Progenitor cell of endocrine pancreas (in vitro differentiated cells): Measurements from ENCODE around the gene KCNH1. TPM values are rescaled to one million over a fixed set of nuclear protein-coding genes. Genes with fewer than 3 reads are reported as not detected.

Experiments
- DNase-seq: peaks from one replicate; pipeline ENCODE4 v3.0.0; 2021; ENCODE audit warnings: low spot score; ENCODE audit not compliant: unreplicated experiment
- H3K27ac Mint-ChIP-seq: 2 replicates; pipeline ENCODE4 v1.8.0; 2021; ENCODE audit warnings: mild to moderate bottlenecking, moderate library complexity, mixed read lengths
- H3K27me3 Mint-ChIP-seq: 2 replicates; pipeline ENCODE4 v1.8.0; 2021; ENCODE audit warnings: mixed read lengths
- H3K36me3 Mint-ChIP-seq: 2 replicates; pipeline ENCODE4 v1.8.0; 2022; ENCODE audit warnings: mixed read lengths; ENCODE audit not compliant: insufficient read depth
- H3K4me1 Mint-ChIP-seq: 2 replicates; pipeline ENCODE4 v1.8.0; 2021; ENCODE audit warnings: low read depth, mixed read lengths
- H3K4me3 Mint-ChIP-seq: 2 replicates; pipeline ENCODE4 v1.8.0; 2021; ENCODE audit warnings: low read depth, mild to moderate bottlenecking, moderate library complexity, mixed read lengths
- H3K9me3 Mint-ChIP-seq: 2 replicates; pipeline ENCODE4 v1.8.0; 2021; ENCODE audit warnings: low read depth, mixed read lengths
- CTCF ChIP-seq: fragments of 200-600 bp; sonication (generic); IDR thresholded peaks from one replicate; pipeline ENCODE4 v1.5.0; 2021; ENCODE audit warnings: antibody characterized with exemption, mild to moderate bottlenecking; ENCODE audit not compliant: unreplicated experiment
- total RNA-seq: library from RNA; stranded (reverse); gene quantifications from 2 replicates; pipeline ENCODE4 v1.2.1, GENCODE V29; 2021

KCNH1 gene
- total RNA-seq, 1 donor from 2014 or later: 0.38 TPM

- TF ChIP-seq CTCF: no peak
- DNase-seq: no peak
- Mint-ChIP-seq H3K4me1 (no peaks in the 10 kb centered on the region), H3K4me3 (no peak overlapping the region), H3K9me3 (no peaks in the 10 kb centered on the region), H3K27ac (no peak overlapping the region), H3K27me3 (peaks cover 4% of the 10 kb centered on the region), H3K36me3 (no peaks in the 10 kb centered on the region)
These were observed 96.9 kb downstream of the KCNH1 start for GRCh38 chr1:211037095-211037494.

- H3K4me3 Mint-ChIP-seq: no peak overlapping the region
- no peak for DNase-seq
- no peak for TF ChIP-seq CTCF
- no peaks in the 10 kb centered on the region for H3K36me3 Mint-ChIP-seq
- peaks cover 4% of the 10 kb centered on the region for H3K27me3 Mint-ChIP-seq
- H3K4me1 Mint-ChIP-seq: no peaks in the 10 kb centered on the region
- no peak overlapping the region for H3K27ac Mint-ChIP-seq
- no peaks in the 10 kb centered on the region for H3K9me3 Mint-ChIP-seq
These were observed 97.4 kb downstream of the KCNH1 start for GRCh38 chr1:211036381-211037060.

- Mint-ChIP-seq H3K27me3 (peaks cover 4% of the 10 kb centered on the region), H3K36me3 (no peaks in the 10 kb centered on the region), H3K27ac (no peak overlapping the region), H3K4me1 (no peaks in the 10 kb centered on the region), H3K4me3 (no peak overlapping the region), H3K9me3 (no peaks in the 10 kb centered on the region)
- no peak for TF ChIP-seq CTCF
- no peak for DNase-seq
These were observed 98.0 kb downstream of the KCNH1 start for GRCh38 chr1:211035821-211036380.

GRCh38 chr1:211033921-211034525 is 99.9 kb downstream of the KCNH1 start:
- H3K27ac Mint-ChIP-seq: no peak overlapping the region
- no peaks in the 10 kb centered on the region for H3K4me1 Mint-ChIP-seq
- H3K27me3 Mint-ChIP-seq: peaks cover 4% of the 10 kb centered on the region
- H3K4me3 Mint-ChIP-seq: no peak overlapping the region
- H3K36me3 Mint-ChIP-seq: no peaks in the 10 kb centered on the region
- TF ChIP-seq CTCF: no peak
- H3K9me3 Mint-ChIP-seq: no peaks in the 10 kb centered on the region
- no peak for DNase-seq

- no peaks in the 10 kb centered on the region for H3K9me3 Mint-ChIP-seq
- DNase-seq: no peak
- H3K4me3 Mint-ChIP-seq: no peak overlapping the region
- no peak overlapping the region for H3K27ac Mint-ChIP-seq
- peaks cover 3% of the 10 kb centered on the region for H3K27me3 Mint-ChIP-seq
- H3K36me3 Mint-ChIP-seq: no peaks in the 10 kb centered on the region
- H3K4me1 Mint-ChIP-seq: no peaks in the 10 kb centered on the region
- TF ChIP-seq CTCF: no peak
These were observed 109.0 kb downstream of the KCNH1 start for GRCh38 chr1:211024901-211025300.
